Esophagus muscularis mucosa (tissue), 4 donors: ENCODE data around the gene STAMBP.

Experiments used
- CTCF ChIP-seq, 3 experiments: fragments of 200-600 bp in 2 of 3; fragments of 450-650 bp in 1 of 3; sonication (generic) in 2 of 3; IDR thresholded peaks; one replicate each; pipeline ENCODE4 v1.5.1; 2017 to 2019; ENCODE audit warnings: antibody characterized with exemption in 3 of 3, mild to moderate bottlenecking in 2 of 3, moderate library complexity in 1 of 3
- EP300 ChIP-seq: sonication (generic); formaldehyde crosslinking; IDR thresholded peaks from one replicate; pipeline ENCODE4 v1.6.1; 2017; ENCODE audit warnings: antibody characterized with exemption
- POLR2AphosphoS5 ChIP-seq, 2 donors: sonication (generic); formaldehyde crosslinking; IDR thresholded peaks; one replicate each; pipeline ENCODE4 v1.6.1; 2017; ENCODE audit warnings: antibody characterized with exemption in 2 of 2

DNA sequence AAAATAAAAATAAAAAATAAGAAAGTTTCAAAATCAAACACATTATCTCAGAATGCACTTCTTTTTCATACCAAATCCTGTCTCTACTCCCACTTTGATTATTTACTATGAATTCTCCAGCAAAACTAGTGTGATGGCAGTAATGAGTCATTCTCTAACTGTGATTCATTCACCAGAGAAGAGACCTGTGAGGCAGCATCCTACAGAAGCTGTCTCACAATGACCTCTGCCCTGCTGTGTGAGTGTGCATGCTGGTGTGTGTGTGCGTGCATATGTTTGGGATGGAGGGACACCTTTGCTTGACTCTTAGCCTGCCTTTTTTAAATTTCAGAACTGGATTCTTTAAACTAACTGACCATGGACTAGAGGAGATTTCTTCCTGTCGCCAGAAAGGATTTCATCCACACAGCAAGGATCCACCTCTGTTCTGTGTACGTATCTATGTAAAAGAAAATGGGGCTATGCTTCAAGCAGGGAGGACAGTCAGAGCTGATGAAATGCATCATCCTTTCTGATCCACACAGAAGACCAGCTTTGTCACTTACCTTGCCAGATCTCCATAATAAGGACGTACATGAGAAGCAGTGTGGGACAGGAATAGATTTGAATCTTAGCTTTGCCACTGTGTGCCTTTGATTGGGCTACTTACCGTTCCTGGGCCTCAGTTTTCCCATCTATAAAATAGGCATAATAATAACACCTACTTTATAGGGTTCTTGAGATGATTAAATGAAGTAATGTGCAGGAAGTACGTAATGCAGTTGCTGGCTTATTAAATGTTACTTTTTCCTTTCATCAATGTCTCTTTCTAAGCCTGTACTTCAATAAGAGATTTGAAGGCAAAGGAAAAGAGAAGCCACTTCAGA is 31.2 kb downstream of the STAMBP start:
- no peak for TF ChIP-seq CTCF (IDR thresholded peaks at IDR 0.05)
- TF ChIP-seq EP300: no peak
- TF ChIP-seq POLR2AphosphoS5 (IDR thresholded peaks at IDR 0.05): no peak
